Posterior vena cava (tissue), 2 donors: Measurements from ENCODE around the gene MAN1A2. TPM values are rescaled to one million over a fixed set of nuclear protein-coding genes. Genes with fewer than 3 reads are reported as not detected.

Experiments
- DNase-seq: peaks from one replicate; pipeline ENCODE4 v3.0.0-alpha.2; 2020; ENCODE audit warnings: low spot score
- intact Hi-C, 2 donors: fragments of 100-400 bp; cut with DNase I; formaldehyde crosslinking; loops; one replicate each; pipeline versions ENCODE4 v1.14.1 to v1.14.2; 2022 to 2023
- total RNA-seq, 2 donors: library from RNA; stranded (reverse); fragmentation: NEBNext Ultra II Directional; extraction: Animal tissue kit (Norgen Biotek cat#: 25700); gene quantifications; one replicate each; pipeline ENCODE4 v1.2.1, GENCODE V29; 2021
- donor health status: DM: yes; HTN: yes; CAD: no.
- donor health status: DM: yes; HTN: yes; CAD: no.

The MAN1A2 gene
- total RNA-seq, 2 donors from 2014 or later: 47.3 to 48.7 TPM

- intact Hi-C loops: no loop called here
- no peak for DNase-seq
Measured at GRCh38 chr1:117565745-117566455, 198.7 kb downstream of the MAN1A2 start.

GRCh38 chr1:117566556-117566955 lies 199.3 kb downstream of the MAN1A2 start:
- intact Hi-C loops: no loop called here
- DNase-seq: no peak

- intact Hi-C loops: no loop called here
- no peak for DNase-seq
Measured at GRCh38 chr1:117567435-117567834, 200.2 kb downstream of the MAN1A2 start.

GRCh38 chr1:117567976-117568375 lies 200.7 kb downstream of the MAN1A2 start:
- intact Hi-C loops: no loop called here
- DNase-seq: no peak

- intact Hi-C loops: no loop called here
Measured at GRCh38 chr1:117568999-117569398, 201.8 kb downstream of the MAN1A2 start.

GRCh38 chr1:117569856-117570255 lies 202.6 kb downstream of the MAN1A2 start:
- intact Hi-C loops: no loop called here
- DNase-seq: no peak

More at GRCh38 chr1:117568999-117569398, 201.8 kb downstream of the MAN1A2 start:
- DNase-seq: no peak

- DNase-seq: no peak
- intact Hi-C loops: no loop called here
Measured at GRCh38 chr1:117570988-117571409, 203.8 kb downstream of the MAN1A2 start.

GRCh38 chr1:117571496-117571895 lies 204.2 kb downstream of the MAN1A2 start:
- no peak for DNase-seq
- intact Hi-C loops: no loop called here

- no peak for DNase-seq
- intact Hi-C loops: loop anchor here in 1 of 2 donors (1.0 kb wide), 1 partner anchor 17 kb away; no protein-coding TSS in a partner anchor
Measured at GRCh38 chr1:117572546-117572945, 205.3 kb downstream of the MAN1A2 start.

- intact Hi-C loops: no loop called here
- no peak for DNase-seq
Measured at GRCh38 chr1:117573386-117574023, 206.3 kb downstream of the MAN1A2 start.

GRCh38 chr1:117574161-117574835 lies 207.0 kb downstream of the MAN1A2 start:
- no peak for DNase-seq
- intact Hi-C loops: no loop called here

- intact Hi-C loops: no loop called here
- DNase-seq: no peak
Measured at GRCh38 chr1:117575586-117576225, 208.5 kb downstream of the MAN1A2 start.

GRCh38 chr1:117576236-117576635 lies 209.0 kb downstream of the MAN1A2 start:
- intact Hi-C loops: no loop called here
- no peak for DNase-seq

- intact Hi-C loops: no loop called here
- no peak for DNase-seq
Measured at GRCh38 chr1:117577191-117577885, 210.1 kb downstream of the MAN1A2 start.

GRCh38 chr1:117578466-117578865 lies 211.2 kb downstream of the MAN1A2 start:
- intact Hi-C loops: no loop called here
- no peak for DNase-seq
